Measurements from ENCODE around the gene ACTA2.

Gene ACTA2

DNA sequence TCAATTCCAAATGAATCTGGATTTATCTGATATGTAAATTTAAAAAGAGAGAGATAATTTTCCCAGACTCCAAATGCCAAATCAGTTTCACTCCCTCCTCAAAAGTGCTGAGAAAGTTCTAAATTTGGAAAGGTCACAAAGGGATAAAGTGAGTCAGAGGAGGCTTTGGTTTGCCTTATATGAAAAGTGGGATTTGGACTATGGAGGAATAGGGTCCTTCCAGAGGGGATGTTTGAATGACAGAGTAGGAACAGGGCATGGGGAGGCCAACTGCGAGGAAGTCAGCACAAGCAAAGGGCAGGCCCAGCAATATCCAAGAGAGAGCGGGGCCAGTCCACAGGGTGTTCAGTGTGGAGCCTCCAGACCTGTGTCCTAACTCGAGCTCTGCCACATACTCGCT is 28.2 kb upstream of the ACTA2 start:
- no peak for DNase-seq

DNA sequence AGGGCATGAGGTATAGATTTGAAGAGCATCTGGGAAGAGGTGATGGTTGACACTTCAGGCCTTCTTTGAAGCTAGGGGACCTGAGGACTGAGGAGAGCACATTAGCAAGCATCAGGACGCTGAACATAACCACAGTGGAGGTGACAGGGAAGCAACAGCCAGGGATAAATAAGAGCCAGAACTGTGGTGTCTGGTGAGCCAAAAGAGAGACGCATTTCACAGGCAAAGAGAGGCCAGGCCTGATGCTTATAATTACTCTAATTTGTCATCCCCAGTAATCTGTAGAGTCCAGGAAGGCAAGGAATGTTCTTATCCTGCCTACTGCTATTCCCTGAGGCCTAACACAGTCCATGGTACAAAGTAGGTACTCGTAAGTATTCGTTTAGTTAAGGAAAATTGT is 27.7 kb upstream of the ACTA2 start:
- DNase-seq = no peak

- DNase-seq = no peak
These were observed 27.0 kb upstream of the ACTA2 start for GRCh38 chr10:88979603-88980002.

DNA sequence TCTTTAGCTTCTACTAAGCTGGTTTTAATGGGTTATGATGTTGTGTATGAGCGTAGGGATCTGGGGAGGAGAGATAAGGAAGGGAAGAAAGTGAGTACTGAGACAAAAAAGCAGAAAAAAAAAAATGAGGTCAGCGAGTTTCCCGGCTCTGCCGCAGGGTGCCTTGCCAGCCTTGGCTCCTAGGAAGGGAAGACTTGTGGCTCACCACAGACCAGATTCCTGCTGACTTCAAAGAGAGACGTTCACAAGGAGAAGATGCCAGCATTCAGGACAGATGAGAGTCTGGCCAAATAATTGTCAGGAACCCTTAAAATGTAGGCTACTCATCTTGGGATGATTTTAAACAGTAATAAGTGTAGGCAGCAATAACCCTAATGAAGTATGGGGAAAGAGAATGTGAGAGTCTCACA is 26.6 kb upstream of the ACTA2 start:
- DNase-seq = no peak

- no peak for DNase-seq
These were observed 25.9 kb upstream of the ACTA2 start for GRCh38 chr10:88978463-88978862.

GRCh38 chr10:88975377-88975720 is 22.8 kb upstream of the ACTA2 start:
- no peak for DNase-seq

DNA sequence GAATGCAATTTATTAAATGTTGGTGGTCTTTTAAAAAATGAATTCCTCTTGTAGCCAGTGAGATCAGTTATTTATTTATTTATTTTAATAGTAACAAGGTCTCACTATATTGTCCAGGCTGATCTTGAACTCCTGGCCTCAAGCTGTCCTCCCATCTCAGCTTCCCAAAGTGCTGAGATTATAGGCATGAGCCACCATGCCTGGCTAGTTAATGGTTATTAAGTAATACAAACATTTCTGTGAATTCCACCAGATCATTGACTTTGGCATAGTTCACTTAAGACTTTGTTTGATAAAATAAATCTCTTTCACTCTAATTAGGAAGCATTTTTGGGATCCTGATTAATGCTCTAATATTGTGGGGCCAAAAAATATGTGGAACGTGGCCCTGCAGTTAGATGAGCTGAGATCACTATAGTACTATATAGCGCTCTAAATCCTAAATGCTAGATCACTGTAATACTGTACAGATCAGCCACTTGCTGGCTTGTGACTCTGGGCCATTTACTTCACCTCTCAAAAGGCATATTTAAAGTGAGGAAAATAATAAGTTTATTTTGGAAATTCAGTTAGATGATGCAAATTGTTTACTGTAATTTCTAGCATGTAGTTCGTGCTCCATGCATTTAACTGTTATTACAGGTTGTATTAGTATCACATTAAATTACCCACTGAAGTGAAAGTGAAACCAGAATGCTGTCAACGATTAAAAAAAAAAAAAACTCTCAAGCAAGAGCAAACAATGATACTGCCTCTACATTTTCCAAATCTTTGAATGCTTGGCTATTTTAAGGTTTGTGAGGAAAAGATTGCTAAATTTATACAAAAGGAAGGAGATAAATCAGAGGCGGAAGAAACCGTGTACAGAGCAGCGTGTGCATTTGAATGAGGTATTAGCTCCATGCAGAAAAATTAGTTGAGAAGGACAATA is 22.1 kb upstream of the ACTA2 start:
- no peak for DNase-seq

DNA sequence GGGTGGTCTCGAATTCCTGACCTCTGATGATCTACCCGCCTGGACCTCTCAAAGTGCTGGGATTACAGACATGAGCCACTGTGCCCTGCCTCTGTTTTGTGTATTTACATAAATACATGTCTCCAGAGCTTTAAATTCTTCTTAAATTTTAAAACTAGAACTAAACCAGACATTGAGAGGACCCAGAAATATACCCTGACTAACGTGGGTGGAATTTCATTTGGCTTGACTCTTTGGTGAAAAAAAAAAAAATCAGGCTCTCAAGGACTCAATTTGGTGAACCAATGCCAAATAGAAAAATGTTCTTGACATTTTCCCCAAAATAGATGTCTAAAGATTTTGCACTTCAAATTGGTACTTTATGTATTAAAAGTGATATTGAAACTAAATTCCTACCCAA is 21.4 kb upstream of the ACTA2 start:
- DNase-seq = no peak

DNA sequence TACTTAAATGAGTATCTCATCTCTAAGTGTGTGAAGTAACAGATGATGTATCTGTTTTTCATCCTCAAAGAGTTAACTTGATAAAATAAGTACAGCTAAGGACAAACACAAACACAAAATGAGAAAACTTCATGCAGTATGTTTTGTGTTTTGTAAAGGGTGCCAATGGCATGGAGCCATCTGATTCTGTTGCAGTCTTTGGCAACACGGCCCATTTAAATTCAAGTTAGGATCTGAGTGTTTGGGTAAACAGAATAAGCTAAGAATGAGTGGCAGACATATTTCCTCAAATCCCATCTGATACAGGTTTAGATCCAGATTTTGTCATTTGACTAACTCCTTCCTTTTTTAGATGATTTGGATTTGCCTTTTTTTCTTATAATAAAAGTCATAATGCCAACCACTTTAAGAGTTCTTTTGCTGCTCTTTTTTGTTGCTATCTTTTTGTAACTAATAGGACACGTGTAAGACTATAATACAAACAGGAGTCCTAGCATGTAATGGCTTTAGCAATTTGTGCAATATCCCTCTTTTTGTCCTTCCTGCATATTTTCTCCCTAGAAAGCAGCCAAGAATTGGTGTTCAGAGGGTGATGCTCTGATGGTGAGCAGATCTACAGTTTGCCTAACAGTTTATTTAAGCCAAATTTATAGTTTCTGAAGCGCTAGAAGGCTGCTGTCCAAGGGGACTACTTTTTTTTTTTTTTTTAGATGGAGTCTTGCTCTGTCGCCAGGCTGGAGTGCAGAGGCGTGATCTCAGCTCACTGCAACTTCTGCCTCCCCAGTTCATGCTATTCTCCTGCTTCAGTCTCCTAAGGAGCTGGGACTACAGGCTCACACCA is 18.9 kb upstream of the ACTA2 start:
- no peak for DNase-seq

DNA sequence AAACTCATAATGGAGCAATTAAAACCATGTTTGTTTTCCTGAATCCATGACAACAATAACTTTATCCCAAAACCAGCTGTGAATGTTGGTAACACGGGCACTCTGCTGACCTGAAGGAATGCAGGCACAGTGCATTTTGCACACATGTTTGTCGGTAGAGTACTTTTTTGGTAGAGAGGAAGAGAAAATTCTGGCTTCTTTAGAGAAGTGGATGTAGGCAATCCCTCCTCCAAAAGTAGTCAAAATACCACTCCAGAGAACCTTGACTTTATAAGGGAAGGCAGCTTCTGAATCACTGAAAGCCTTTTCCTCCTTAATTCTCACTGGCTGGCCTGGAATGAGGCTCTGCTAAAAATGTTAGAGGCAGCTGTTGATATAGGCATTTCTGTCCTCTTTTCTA is 15.8 kb upstream of the ACTA2 start:
- no peak for DNase-seq

- no peak for DNase-seq
These were observed 14.2 kb upstream of the ACTA2 start for GRCh38 chr10:88966797-88967196.

- no peak for DNase-seq
These were observed 12.4 kb upstream of the ACTA2 start for GRCh38 chr10:88964869-88965415.

DNA sequence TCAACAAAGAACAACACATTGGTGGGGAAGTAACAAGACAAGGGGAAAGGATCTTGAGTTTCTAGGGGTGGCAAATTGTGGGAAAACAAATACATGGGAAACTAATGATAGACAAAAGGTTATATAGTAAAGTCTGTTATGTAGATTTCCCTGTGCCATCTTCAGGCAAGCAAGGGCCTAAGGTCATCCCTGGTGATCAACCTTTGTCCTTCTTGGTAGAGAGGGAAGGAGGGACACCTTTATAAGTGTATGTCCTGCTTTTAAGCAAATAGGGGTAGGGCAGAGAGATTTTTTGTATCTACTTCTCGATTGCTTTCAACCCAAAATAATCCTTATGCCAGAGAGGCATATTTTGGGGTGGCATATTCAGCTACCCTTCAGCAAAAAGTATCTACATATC is 11.8 kb upstream of the ACTA2 start:
- DNase-seq = no peak

DNA sequence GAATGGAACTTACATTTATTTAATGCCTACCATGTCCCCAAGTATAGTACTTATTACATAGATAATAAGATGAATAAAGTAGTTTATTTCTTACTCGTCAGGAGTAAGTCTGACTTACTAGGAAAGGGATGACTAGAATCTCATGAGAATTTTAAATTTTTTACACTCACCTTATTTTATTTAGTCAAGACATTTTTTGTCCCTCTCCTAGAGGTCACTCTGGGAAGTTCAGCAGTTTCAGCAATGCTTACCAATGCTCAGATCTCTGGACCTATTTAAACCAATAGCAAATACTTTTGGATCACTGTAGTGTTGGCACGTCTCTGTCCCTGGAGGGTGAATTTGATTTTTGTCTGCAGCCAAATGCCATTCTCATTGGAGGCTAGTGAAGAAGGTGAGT is 10.7 kb upstream of the ACTA2 start:
- DNase-seq = no peak

DNA sequence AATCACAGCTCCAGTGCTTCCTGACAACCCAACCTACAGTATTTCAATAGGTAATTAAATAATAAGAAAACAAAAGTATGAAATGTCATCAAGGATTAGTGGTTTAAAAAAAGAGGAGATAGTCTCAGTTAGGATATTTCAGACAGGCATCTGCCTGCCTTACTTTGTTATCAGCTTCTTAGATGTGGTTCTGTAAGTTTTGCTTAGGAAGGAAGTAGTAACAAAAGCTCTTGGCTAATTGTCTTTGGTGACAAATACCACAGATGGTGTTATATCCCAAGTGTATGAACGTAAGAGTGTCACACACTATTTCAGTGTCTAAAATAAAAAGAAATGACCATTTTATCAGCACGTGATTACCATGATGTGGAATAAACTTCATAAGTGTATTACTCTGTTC is 9.8 kb upstream of the ACTA2 start:
- no peak for DNase-seq

DNA sequence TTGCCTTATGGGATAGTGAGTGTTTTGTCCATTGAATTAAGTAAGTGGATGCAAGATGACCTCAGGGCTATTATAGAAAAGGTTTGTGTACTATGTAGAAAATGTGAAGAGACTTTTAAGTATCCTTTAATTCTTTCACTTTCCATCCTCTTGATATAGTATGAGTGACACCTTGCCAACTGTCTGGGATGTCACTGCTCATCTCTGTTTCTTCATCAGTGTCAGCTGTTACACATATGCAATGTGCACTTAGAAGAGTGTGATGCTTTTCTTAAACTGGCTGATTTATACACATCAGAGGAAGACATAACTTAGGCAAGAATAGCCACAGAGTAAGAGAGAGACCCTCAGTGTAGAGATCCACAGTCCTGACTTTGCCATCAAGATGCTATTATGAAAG is 8.7 kb upstream of the ACTA2 start:
- no peak for DNase-seq

DNA sequence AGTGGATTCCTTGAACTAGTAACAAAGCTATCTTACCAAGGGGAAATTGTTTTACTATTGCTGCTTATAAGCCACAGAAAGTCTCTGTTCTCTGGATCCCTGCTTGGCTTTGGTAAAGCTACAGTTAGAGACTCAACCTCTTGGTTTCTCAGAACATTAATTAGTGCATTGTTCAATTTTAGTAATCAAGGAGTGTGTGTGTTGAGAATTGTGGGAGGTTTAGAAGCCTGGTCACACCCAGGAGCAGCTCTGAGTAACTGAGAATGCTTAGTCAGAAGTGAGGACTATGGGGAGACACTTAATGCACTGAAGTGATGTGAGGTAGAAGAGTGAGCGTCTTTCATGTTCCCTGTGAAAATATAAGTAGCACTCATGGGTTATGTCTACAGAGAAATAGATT is 8.2 kb upstream of the ACTA2 start:
- DNase-seq = no peak

DNA sequence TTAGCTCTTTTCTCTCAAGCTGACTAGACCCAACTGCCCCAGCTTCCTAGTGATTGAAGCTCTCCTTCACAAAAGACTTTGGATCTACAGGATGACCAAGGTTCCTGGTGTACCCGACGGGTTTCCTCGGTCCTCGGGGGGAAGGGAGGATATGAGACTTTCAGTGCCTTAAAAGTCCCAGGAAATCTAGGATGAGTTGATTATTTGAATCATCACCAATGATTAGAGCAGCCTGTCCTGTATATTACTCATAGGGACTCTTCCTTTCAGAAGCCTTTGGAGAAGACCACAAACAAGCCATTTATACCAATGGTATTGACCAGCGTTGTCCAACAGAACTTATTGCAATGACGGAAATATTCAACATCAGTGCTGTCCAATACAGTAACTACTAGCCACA is 6.1 kb upstream of the ACTA2 start:
- DNase-seq = no peak

DNA sequence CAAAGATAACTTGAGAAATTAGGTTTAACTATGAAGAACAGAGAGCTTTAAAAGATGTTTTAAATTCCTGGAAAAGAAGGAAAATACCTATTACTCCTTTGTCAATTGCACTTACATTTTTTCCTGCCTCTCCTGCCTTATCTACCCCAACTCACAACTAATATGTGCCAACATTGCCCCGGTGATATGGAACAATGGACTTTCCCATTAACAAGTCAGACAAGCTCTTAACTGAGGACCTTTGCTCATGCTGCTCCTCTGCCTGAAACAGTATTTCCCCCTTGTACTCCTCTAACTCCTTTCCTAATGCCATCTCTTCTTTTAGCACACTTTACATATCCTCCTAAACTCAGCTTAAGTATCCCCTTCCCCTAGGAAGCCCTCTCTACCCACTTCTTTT is 4.8 kb upstream of the ACTA2 start:
- DNase-seq = no peak

- DNase-seq = no peak
These were observed 2.0 kb upstream of the ACTA2 start for GRCh38 chr10:88954458-88955083.

GRCh38 chr10:88953662-88954061 is 1.1 kb upstream of the ACTA2 start:
- DNase-seq = no peak

DNA sequence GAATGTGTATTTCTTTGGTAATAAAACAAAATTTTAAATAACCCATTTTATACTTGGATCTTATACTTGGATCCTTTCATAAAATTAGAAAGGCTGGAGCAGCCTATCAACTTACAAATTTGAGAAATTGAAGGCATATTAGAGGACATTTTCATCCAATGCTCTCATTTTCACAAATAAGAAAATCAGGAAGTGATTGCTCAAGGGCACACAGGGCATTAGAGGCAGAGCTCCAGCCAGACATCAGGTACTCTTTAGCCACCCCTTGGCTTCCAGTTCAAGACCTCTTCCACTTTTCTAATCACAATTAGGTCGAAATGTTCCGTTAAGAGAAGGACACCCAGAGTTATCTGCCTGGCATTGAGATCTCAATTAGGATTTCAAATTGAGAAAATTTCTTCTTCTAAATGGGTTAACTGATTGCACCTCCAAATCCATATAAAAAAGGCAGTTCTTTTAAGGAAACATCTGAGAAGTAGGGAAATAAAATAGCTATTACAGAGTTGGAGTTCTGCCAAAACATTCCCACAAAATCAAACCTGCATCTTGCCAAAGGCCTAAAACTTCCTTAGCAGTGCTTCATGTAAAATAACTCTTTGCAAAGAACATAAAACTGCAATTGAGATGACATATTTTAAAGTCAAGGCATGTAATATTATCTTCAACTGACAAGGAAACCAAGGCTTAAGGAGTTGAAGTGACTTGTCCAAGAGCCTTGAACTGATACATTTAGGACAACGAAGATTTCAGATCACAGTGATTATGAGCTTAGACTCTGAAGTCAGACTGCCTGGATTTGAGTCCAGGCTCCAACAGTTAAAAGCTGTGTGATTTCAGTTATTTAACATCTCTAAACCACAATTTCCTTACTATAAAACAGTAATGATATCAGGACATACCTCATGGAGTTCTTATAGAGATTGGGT is 2.4 kb downstream of the ACTA2 start:
- DNase-seq = no peak

All from NCI-H146 (cell line).